ENCODE data around the gene ZNF277. TPM values are rescaled to one million over a fixed set of nuclear protein-coding genes. Genes with fewer than 3 reads are reported as not detected.

The ZNF277 gene
- 10 to 100 TPM; 20.1 to 22.3 TPM for total RNA-seq
- long read RNA-seq, transcript ZNF277-201 (12 exons, 1,849 nt), result major isoform, 21 of 25 reads
- long read RNA-seq, partial matches to known transcripts, result 2 of 25 reads
- long read RNA-seq, other reads (novel, unspliced or antisense), result 1 of 25 reads

- intact Hi-C loops (cut with DNase I, micrococcal nuclease), result loop anchor here in 1 of 2 donors (10.0 kb wide), 2 partner anchors 188 to 728 kb away; a partner anchor contains a TSS
- DNase-seq (peak; percentile 99), ATAC-seq (peak; percentile 93)
Measured at GRCh38 chr7:112206238-112206990, at the start of gene ZNF277, which contains the start of gene DOCK4. Gene ZNF277 (plus strand): TSS chr7:112206695. CDS start chr7:112206717, 22 bp downstream. Gene DOCK4 (minus strand): TSS chr7:112206399. CDS start chr7:112206138, 261 bp downstream.

- intact Hi-C loops (cut with DNase I, micrococcal nuclease), result no loop called here
- ATAC-seq, result no peak
- DNase-seq, result no peak
Measured at GRCh38 chr7:112157072-112157471, 49.4 kb upstream of the ZNF277 start.

- no peak for ATAC-seq
- no peak for DNase-seq
- intact Hi-C loops (cut with DNase I, micrococcal nuclease), result no loop called here
Measured at GRCh38 chr7:112159351-112159750, 47.1 kb upstream of the ZNF277 start.

DNA sequence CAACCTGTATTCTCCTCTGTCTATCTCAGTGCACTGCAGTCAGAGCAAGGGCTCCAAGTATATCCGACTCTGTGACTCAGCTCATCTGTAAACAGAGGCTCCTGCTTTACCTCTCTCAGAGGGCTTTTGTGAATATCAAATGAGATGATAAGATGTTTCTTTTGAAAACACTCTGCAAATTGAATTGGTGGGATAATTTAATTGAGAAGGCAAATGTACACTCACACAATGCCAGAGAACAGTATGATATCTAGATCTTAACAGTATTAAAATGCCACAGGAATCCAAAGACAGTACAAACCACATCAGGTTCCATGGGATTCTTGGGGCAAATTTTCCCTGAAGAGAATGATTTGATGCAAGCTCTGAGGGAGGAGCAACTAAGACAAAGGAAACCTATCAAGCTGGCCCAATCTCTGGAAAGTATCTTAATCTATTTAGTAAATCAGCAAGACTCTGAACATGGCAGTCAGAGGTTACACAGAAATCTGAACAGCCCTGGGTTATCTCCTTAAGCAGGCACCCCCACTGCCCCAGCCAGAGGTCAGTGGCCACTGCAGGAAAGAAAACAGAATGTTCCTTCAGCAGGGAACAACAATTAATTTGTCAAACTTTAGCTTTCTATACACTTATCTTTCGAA lies 46.2 kb upstream of the ZNF277 start:
- intact Hi-C loops (cut with DNase I, micrococcal nuclease), result no loop called here
- ATAC-seq (no peak), DNase-seq (no peak)

DNA sequence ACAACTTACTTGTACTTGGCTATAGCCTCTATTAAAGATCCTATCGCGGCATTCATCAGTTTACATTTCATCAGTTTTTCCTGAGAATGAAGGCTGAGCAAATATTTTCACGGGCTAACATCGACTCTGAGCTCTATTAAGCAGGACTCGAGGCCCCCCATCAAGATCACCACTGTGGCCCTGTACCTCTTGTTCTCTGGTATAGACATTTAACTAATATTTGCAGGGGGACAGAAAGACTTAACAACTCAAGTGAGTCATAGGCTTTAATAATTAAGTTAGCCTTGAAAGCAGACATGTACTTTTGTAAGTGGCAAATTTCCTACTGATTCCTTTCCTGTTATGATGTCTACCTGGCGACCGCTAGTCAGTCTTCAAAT lies 45.7 kb upstream of the ZNF277 start:
- intact Hi-C loops (cut with DNase I, micrococcal nuclease), result no loop called here
- DNase-seq, result no peak
- ATAC-seq, result no peak

GRCh38 chr7:112161253-112162141 lies 45.0 kb upstream of the ZNF277 start:
- intact Hi-C loops (cut with DNase I, micrococcal nuclease), result no loop called here
- no peak for DNase-seq
- ATAC-seq, result no peak

DNA sequence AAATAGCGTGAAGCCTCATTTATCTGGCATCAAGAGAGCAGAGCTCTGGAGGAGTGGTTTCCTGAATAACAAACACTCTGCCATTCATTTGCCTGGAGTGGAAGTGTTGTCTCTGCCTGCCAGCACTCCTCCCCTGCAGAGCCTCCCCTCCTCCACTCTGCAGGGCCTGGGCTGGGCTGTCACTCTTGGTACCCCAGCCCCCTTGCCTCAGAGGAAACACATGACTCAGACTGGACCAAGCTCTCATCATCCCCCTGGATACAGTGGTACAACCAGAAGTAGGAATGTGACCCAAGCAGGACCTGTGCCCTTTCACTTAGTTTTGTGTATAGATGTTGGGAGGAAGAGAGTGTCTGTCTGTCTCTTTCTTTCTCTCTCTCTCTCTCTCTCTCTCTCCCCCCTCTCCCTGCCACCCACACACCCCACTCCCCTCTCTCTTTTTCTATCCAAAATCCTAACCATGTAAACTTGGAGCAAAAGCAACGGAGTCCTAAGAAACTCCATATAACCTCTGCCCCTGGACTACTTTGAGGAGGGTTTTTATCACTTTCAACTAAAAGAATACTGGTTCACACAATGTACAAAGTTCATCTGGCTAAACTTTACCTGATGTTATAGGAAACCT lies 44.2 kb upstream of the ZNF277 start:
- ATAC-seq (peak; percentile 30), DNase-seq (no peak)
- intact Hi-C loops (cut with DNase I, micrococcal nuclease), result no loop called here

GRCh38 chr7:112162784-112163506 lies 43.5 kb upstream of the ZNF277 start:
- intact Hi-C loops (cut with DNase I, micrococcal nuclease), result no loop called here
- ATAC-seq (no peak), DNase-seq (no peak)

- ATAC-seq (no peak), DNase-seq (no peak)
- intact Hi-C loops (cut with DNase I, micrococcal nuclease), result no loop called here
Measured at GRCh38 chr7:112167147-112167546, 39.3 kb upstream of the ZNF277 start.

DNA sequence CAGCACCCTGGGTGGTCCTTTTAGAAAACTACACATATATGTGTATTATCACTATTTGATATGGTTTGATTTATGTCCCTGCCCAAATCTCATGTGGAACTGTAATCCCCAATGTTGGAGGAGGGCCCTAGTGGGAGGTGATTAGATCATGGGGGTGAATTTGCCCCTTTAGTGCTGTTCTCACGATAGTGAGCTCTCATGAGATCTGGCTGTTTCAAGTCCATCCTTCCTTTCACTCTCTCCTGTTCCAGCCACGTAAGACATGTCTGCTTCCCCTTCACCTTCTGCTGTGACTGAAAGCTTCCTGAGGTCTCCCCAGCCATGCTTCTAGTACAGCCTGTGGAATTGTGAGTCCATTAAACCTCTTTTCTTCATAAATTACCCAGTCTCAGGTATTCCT lies 37.6 kb upstream of the ZNF277 start:
- intact Hi-C loops (cut with DNase I, micrococcal nuclease), result no loop called here
- ATAC-seq (no peak), DNase-seq (no peak)

DNA sequence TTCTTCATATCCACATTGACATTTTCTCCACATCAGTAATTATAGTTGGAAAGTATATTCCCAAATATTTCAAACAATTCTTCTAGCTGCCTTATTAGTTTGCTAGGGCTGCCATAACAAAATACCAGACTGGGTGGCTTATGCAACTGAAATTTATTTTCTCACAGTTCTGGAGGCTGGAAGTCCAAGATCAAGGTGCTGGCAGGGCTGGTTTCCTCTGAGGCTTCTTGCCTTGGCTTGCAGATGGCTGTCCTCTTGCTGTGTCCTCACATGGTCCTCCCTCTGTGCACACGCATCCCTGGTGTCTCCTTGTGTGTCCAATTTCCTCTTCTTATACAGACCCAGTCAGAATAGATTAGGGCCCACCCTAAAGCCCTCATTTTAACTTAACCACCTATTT lies 34.8 kb upstream of the ZNF277 start:
- no peak for ATAC-seq
- DNase-seq, result no peak
- intact Hi-C loops (cut with DNase I, micrococcal nuclease), result no loop called here

GRCh38 chr7:112172870-112173567 lies 33.5 kb upstream of the ZNF277 start:
- ATAC-seq (no peak), DNase-seq (no peak)
- intact Hi-C loops (cut with DNase I, micrococcal nuclease), result no loop called here

DNA sequence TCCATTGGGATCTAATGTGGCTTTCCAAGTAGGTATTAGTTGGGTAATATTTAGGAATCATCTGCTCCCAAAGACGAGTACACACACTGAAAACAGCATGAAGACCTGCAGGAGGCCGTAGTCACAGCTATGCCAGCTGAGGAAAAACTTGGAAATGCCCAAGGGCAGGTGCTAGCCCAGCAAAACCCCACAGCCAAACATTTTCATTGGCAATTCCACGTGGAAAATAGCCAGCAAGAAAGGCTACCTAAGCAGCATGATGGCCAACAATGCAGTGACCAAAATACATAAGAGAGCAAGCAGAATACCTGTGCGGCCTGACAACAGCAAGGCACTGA lies 33.0 kb upstream of the ZNF277 start:
- no peak for DNase-seq
- ATAC-seq, result no peak
- intact Hi-C loops (cut with DNase I, micrococcal nuclease), result no loop called here

GRCh38 chr7:112174192-112174591 lies 32.3 kb upstream of the ZNF277 start:
- ATAC-seq (no peak), DNase-seq (no peak)
- intact Hi-C loops (cut with DNase I, micrococcal nuclease), result no loop called here

- DNase-seq, result no peak
- intact Hi-C loops (cut with DNase I, micrococcal nuclease), result no loop called here
- ATAC-seq, result no peak
Measured at GRCh38 chr7:112176241-112176640, 30.3 kb upstream of the ZNF277 start.

GRCh38 chr7:112176693-112177415 lies 29.6 kb upstream of the ZNF277 start:
- intact Hi-C loops (cut with DNase I, micrococcal nuclease), result no loop called here
- ATAC-seq, result no peak

DNA sequence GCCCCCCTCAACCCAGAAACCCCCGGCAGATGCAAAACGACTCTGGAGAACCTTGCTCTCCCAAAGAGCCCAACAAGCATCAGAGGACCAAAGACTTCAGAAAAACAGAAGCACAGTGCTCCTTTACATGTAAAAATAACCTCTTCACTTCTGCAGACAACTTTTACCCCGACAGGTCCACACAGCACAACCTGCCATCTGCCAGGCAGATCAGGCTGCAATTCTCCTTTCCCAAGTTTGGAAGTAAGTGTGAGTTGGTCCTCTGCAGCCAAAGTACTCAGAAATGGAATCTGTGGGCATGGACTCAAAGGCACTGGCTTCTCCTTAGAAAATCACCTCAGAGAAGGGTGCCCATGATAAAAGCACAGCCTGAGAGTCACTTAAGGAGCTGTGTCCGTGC lies 26.3 kb upstream of the ZNF277 start:
- intact Hi-C loops (cut with DNase I, micrococcal nuclease), result no loop called here
- ATAC-seq, result no peak
- no peak for DNase-seq

More at GRCh38 chr7:112176693-112177415, 29.6 kb upstream of the ZNF277 start:
- DNase-seq, result no peak

All from left colon (tissue), 2 donors.